SK-N-DZ (cell line): ENCODE data around the gene RBP3.

Source experiments
- DNase-seq: peaks from one replicate; pipeline ENCODE4 v3.0.0-alpha.2; 2015; ENCODE audit warnings: low spot score

Gene RBP3

DNA sequence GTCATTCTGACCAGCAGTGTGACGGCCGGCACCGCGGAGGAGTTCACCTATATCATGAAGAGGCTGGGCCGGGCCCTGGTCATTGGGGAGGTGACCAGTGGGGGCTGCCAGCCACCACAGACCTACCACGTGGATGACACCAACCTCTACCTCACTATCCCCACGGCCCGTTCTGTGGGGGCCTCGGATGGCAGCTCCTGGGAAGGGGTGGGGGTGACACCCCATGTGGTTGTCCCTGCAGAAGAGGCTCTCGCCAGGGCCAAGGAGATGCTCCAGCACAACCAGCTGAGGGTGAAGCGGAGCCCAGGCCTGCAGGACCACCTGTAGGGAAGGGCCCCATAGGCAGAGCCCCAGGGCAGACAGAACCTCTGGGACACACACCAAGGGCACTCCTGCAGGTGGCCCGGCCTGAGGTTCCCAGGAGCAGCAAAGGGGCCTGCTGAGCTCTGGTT, 9.0 kb downstream of the RBP3 start:
- no peak for DNase-seq

- no peak for DNase-seq
These were observed 9.7 kb downstream of the RBP3 start for GRCh38 chr10:47357911-47358310.

DNA sequence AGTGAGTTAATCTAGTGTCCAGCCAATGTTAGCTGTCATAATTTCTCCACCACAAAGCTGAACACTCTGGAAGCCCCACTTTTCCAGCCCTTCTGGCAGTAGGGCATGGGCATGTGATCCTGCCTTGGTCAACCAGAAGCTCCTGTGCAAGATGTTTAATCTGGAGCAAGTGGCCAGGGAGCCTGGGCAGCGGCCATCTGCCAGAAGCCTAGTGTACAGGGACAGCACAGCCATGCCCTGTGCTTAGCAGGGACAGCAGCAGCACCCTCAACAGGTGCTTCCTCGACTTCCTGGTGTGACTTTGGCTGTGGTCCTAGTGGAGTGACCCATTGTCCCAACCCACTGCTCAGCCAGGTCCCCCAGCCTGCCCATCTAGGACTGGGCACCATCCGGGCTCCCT, 10.3 kb downstream of the RBP3 start:
- DNase-seq, result no peak

- DNase-seq, result no peak
These were observed 10.9 kb downstream of the RBP3 start for GRCh38 chr10:47359101-47359500.

- no peak for DNase-seq
These were observed 11.7 kb downstream of the RBP3 start for GRCh38 chr10:47359626-47360418.

DNA sequence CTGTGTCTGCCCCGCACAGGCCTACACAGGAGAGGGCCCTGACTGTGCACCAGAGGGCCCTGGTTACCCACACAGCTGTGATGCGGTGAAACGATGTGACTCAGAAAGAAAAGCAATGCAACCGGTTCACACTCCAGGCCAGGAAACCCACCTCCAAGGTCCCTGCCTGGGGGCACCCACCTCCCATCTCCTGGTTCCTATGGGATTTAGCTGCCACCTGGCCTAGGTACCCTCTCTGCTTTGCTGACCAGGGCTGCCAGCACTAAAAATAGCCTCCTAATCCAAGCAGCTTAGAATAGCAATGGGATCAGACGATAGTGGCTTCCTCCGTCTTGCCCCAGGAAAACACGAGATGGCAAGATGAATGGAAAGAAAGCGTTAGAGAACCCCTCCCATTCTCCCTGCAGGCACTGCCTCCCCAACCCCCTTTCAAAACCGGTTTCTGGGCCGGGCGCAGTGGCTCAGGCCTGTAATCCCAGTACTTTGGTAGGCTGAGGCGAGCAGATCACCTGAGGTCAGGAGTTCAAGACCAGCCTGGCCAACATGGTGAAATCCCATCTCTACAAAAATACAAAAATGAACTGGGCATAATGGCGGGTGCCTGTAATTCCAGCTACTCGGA, 12.4 kb downstream of the RBP3 start:
- DNase-seq, result no peak

GRCh38 chr10:47361293-47361692, 13.1 kb downstream of the RBP3 start:
- peak; percentile 23 for DNase-seq

- DNase-seq, result no peak
These were observed 14.0 kb downstream of the RBP3 start for GRCh38 chr10:47362199-47362598.

DNA sequence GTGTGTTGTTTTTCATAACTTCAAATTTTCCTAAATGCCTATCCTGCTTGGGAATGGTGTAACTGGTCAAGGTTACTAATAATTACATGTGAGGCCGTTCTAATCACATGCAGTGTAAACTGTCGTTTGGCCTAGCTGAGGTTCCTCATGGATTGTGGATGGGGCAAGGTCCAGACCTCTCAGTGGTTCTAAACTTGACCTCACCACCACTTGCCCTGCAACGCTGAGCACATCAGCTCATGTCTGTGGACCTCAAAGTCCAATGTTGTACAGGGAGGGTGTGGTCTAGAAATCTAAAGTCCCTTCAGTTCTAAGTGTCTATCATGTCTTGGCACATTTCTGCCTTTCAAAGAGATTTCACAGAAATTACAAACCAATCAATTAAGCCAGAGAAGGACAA, 15.6 kb downstream of the RBP3 start:
- DNase-seq, result no peak

DNA sequence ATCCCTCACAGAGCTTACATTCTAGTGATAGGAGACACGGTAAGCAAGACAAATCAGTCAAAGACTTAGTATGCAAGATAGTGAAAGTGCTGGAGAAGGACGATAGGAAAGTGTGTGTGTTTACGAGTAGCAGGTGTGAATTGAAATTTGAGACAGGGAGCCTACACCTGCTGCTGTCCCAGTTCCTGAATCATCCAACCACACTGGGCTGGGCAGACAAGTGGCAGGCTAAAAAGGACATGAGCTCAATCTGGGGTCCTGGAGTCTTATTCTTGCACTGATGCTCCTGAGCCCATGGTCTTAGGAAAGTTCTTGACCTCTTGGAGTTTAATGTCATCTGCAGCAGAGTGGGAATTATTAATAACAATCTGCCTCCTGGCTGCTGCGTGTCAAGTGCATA, 16.2 kb downstream of the RBP3 start:
- no peak for DNase-seq

DNA sequence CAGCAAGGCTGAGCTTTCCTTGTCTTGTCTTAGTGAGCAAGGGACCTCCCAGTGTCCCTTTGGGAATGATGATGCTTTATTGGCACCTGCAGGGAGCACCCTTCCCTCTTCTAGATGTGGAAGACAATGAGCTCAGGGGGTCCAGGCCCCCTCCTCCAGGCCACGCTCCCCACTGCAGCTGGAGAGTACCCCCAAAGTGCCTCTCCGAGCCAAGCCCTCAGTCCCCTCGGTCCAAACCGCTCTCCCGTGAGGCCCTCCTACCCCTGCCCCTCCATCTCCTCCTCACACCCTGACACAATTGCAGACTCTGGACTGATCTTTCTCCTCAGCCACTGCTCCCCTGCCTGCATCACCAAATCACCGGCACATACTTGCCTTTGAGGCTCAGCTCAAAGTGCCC, 16.7 kb downstream of the RBP3 start:
- no peak for DNase-seq

GRCh38 chr10:47365431-47366180, 17.4 kb downstream of the RBP3 start:
- DNase-seq, result no peak

- DNase-seq, result no peak
These were observed 18.0 kb downstream of the RBP3 start for GRCh38 chr10:47366181-47366631.

- no peak for DNase-seq
These were observed 18.7 kb downstream of the RBP3 start for GRCh38 chr10:47366731-47367460.

DNA sequence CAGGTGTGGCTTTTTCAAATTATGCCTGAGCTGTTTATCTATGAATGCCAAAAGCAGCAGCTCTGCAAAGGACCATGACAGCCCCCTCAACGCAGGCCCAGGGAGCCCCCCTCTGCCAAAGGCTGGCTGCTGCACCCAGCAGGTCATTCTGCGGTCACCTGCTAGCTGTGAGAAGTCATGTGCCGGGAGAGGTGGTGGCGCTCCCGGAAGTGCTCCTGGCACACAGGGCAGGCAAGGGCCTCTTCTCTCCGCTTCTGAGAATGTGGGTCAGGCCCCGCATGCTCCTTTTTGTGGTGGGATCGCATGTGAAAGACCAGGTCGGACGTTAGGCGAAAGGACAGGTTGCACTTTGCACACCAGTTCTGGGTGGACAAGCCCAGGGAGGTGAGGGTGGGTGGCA, 19.5 kb downstream of the RBP3 start:
- no peak for DNase-seq

DNA sequence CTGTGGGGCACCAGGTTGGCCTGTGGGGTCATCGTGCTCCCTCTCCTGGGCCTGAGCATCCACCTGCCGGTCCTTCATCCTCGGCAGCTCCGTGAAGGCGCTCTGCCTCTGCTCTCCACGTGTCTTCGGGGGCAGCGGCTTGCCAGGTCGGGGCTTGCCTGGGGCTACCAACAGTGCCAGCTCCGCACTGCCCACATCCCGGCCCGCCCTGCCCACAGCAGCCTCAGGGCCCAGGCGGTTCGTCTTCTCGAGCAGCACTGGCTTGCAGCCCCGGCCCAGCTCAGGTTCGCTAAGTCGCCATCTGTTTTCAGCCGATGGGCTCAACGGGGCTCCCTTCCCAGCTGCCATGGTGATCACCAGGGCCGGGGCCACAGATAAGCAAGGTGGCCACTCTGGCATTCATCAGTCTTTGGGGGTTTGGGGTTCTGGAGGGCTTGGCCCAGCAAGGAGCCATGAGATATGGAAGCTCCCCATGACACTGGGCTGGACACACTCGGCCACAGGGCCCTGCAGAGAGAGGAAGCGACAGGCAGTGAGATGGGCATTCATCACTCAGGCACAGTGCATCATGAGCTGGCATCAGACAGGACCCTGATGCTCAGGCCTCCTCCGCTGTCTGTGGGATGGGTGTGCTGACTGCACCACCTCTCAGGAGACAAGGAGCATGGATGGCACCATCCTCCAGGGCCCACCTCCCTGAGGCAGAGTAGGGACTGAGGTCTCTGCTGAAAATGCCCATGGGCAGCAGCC, 20.4 kb downstream of the RBP3 start:
- no peak for DNase-seq

DNA sequence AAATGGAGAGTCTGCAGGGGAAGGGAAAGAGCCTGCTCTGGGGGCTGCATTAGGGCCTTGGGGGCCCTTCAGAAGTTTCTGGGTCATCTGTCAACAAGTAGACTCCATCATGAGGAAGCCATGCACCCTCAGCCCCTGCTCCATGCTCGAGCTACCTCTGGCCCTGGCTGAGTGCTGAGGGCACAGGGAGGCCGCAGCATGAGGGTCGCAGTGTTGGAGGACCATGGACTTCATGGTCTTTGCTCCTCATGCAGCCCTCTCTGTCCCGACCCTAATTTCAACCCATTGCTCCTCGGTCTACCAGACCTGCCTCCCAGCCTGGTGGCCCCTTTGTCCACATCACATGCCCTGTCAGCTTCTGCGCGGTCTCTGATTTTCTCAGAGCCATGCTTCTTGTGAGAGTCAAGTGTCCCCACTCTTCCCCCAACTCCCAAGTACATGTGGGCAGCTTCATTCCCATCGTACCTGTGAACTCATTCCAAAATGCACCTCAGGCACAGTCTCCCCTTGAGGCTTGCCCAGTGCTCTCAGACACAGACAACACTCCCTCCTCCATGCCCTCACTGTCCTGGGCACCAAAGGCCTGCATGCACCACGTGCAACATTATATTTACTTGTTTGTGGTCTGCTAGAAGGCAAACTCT, 21.2 kb downstream of the RBP3 start:
- no peak for DNase-seq

- DNase-seq, result no peak
These were observed 22.0 kb downstream of the RBP3 start for GRCh38 chr10:47370015-47370767.

DNA sequence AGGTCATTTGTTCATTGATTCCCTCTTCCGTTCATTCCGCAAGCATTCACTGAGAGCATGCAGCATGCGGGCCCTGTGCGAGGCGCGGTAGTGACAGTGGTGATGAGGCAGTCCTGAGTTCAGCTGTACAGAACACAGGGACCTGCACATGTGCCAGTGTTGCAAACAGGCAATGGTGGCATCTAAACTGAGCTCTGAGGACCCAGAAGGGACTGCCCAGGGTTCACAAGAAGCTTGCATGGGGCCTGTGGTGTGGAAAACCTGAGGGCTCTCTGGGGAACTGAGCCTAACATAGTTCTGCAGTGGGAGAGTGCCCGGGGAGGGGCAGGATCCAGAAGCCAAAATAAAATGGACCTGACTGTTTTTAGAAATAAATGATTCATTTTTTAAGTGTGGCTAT, 22.7 kb downstream of the RBP3 start:
- DNase-seq, result no peak
